Suppressor macrophage treated with lipopolysaccharide for 1 hour (primary cell): ENCODE results near the gene TEKT5.
A peak's percentile ranks its signal among the peaks of the same experiment; 100 is the strongest.
"Not testable (repeated sequence)": the region's sequence is repeated elsewhere in the genome, so short reads cannot be mapped to it uniquely, and the experiment has no call there.

Experiments used
- DNase-seq, 3 donors: peaks; one replicate each; pipeline ENCODE4 v3.0.0-alpha.2; 2020 to 2022

Gene TEKT5

GRCh38 chr16:10629592-10629963 is 65.2 kb downstream of the TEKT5 start:
- DNase-seq: no peak

- DNase-seq: peak; percentile 67 to 89 (median 89)
These were observed 69.0 kb downstream of the TEKT5 start for GRCh38 chr16:10625595-10626357.

- DNase-seq: no peak
These were observed 70.2 kb downstream of the TEKT5 start for GRCh38 chr16:10624527-10624926.

- DNase-seq: no peak
These were observed 71.7 kb downstream of the TEKT5 start for GRCh38 chr16:10623059-10623458.

- no peak for DNase-seq
These were observed 72.5 kb downstream of the TEKT5 start for GRCh38 chr16:10622036-10622921.

- DNase-seq: not testable (repeated sequence)
These were observed 73.3 kb downstream of the TEKT5 start for GRCh38 chr16:10621216-10621949.

GRCh38 chr16:10620120-10620519 is 74.6 kb downstream of the TEKT5 start:
- DNase-seq: no peak

- peak; percentile 74 to 87 (median 77) for DNase-seq
These were observed 75.4 kb downstream of the TEKT5 start for GRCh38 chr16:10619271-10619849.

GRCh38 chr16:10618710-10619209 is 76.0 kb downstream of the TEKT5 start:
- no peak for DNase-seq

GRCh38 chr16:10617662-10618420 is 76.9 kb downstream of the TEKT5 start:
- DNase-seq: no peak

GRCh38 chr16:10616756-10617640 is 77.7 kb downstream of the TEKT5 start:
- no peak for DNase-seq

GRCh38 chr16:10616419-10616755 is 78.3 kb downstream of the TEKT5 start:
- no peak for DNase-seq

GRCh38 chr16:10614685-10615084 is 80.0 kb downstream of the TEKT5 start:
- DNase-seq: no peak

- DNase-seq: peak in 1 of 3 donors; percentile 54
These were observed 80.8 kb downstream of the TEKT5 start for GRCh38 chr16:10613785-10614485.

- DNase-seq: no peak
These were observed 82.0 kb downstream of the TEKT5 start for GRCh38 chr16:10612649-10613179.

GRCh38 chr16:10611825-10612342 is 82.8 kb downstream of the TEKT5 start:
- DNase-seq: no peak

- DNase-seq: no peak
These were observed 84.1 kb downstream of the TEKT5 start for GRCh38 chr16:10610499-10611184.

- no peak for DNase-seq
These were observed 85.3 kb downstream of the TEKT5 start for GRCh38 chr16:10609402-10609774.
